NCI-H748 (cell line): ENCODE measurements around the gene FBXL13.
"Not testable (repeated sequence)": the region's sequence is repeated elsewhere in the genome, so short reads cannot be mapped to it uniquely, and the experiment has no call there.

Experiments used
- DNase-seq: peaks from one replicate; lab custom pipeline; 2025; ENCODE audit not compliant: unreplicated experiment; lab: John Stamatoyannopoulos, UW

FBXL13 gene

DNA sequence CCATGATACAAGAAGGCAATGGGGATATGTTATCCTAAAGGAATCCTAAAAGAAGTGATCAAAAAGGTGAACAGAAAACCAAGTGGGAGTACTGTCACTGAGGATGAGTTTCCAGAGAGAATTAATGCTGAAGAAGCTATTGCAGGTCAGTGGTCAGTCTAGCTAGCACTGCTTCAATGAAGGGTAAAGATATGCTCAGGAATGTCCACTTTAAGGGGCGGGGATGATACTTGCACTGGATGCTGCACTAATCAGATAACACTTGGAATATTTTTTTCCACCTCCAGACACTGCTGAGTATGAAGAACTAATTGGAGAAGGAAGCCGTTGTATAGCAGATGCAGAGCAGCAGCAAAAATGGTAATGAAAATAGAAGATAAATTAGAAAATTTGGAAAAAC, 86.5 kb downstream of the FBXL13 start:
- DNase-seq, result no peak

DNA sequence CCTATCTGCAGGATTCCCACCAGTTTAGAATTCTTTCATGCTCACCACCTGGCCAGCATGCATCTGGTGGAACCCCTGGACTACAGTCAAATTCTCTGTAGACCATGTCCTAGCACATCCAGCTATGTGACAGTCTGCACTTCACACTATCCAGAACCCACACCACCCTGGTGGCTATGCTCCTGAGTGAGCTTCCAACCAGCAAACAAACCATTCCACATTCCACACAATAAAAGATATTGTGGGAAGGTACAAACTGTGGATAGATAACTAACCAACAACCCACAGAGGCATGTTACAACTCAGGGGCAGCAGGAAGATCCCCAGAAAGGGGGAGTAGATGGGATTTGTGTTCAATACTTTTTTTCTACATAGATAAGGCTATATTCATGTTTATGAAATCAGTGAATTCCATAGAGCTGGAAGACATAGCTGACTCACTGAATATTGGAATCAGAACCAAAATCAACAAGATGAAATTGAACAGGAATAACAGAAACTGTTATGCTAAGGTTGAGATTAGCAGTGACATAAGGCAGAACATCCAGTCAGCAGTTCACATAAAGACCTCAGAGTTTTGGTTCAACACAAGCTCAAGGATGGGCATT, 89.3 kb downstream of the FBXL13 start:
- DNase-seq, result no peak

DNA sequence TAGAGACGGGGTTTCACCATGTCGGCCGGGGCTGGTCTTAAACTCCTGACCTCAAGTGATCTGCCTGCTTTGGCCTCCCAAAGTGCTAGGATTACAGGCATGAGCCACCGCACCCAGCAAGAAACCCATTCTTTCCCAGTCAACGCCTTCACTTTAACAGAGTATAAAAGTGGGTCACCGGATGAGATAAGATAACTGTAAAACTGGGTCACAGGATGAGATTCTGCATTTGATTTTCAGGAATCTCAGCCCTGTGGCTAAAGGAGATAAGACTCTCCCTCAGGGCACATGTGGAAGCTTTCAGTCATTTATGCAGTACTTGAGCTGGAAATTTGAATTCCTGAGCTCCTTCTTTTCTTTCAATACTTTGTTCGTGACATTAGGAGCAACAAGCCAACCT, 91.0 kb downstream of the FBXL13 start:
- no peak for DNase-seq

DNA sequence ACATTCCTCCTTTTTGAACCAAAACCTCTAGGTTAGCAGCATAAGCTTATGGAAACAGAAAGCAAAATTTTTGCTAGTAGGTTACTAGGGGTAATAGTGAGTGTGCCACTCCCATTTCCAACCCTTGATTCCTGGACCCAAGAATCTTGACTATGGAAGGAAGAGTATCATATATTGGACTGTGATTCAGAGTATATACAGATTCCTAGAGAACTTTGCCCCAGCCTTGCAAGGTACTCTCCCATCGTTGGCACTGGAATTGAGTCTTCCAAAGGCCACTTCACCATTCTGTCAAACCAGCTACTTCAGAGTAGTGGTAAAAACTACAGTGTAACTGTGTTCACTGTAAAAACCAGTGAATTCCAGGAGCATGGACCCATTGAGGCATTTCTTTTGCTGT, 92.4 kb downstream of the FBXL13 start:
- DNase-seq, result no peak

DNA sequence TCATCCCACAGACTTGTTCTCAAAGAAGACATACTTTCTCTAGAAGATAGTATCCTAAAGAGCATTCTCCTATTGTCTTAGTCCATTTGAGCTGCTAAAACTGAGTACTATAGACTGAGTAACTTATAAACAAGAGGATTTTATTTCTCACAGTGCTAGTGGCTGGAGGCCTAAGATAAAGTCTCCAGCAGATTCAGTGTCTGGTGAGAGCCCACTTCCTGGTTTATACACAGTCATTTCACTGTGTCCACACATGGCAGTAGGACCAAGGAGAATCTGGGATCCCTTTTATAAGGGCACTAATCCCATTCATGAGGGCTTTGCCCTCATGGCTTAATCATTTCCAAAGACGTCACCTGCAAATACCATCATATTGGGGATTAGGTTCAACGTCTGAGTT, 93.1 kb downstream of the FBXL13 start:
- no peak for DNase-seq

DNA sequence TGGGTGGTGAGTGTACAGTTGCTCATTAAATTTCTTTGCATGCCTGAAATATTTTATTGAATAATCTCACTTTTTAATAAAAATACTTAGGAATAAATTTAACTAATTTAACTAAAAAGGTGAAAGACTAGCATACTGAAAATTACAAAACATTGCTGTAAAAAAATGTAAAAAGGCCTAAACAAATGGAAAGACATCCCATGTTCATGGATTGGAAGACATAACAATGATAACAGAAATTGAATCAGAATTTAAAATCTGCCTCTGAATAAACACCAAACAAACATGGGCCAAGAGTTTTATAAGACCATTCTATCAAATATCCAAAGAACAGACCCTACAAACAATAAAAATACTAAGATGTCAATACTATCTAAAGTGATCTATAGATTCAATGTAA, 94.9 kb downstream of the FBXL13 start:
- no peak for DNase-seq

DNA sequence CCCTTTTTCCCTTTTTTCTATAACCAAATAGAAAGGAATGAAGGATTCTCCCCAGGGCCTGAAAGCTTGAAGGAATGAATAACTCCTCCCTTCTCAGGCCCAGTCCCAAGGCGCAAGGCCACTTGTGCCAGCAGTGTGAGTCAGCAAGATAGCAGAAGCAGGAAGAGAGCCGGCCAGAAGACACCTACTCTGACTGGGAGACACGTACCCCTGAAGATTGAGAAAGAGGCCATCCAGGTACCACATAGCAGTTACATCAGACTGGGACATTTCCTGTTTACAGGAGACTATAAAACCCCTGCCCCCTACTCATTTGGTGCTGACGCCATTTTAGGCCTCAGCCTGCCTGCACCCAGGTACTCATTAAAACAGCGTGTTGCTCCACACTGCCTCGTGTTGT, 96.3 kb downstream of the FBXL13 start:
- no peak for DNase-seq

DNA sequence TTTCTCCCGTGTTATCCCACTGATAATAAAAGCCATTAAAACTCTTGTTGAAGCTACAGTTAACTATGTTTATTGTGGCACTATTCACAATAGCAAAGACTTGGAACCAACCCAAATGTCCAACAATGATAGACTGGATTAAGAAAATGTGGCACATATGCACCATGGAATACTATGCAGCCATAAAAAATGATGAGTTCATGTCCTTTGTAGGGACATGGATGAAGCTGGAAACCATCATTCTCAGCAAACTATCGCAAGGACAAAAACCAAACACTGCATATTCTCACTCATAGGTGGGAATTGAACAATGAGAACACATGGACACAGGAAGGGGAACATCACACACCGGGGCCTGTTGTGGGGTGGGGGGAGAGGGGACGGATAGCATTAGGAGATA, 97.0 kb downstream of the FBXL13 start:
- not testable (repeated sequence) for DNase-seq

DNA sequence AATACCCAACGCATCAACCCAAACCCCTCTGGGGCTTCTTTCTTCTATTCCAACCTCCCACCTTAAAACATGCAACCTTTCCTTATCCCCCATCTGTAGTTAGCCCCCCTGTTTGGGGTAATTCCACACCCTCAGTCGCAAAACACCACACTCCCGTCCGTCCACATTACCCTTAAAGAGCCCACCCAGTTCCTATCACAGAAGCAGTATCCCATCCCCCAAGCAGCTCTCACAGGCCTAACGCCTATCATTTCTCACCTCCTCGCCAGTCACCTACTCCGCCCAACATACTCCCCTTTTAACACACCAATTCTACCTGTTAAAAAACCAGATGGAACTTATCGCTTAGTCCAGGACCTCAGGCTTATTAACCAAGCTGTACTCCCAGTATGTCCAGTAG, 98.1 kb downstream of the FBXL13 start:
- no peak for DNase-seq

DNA sequence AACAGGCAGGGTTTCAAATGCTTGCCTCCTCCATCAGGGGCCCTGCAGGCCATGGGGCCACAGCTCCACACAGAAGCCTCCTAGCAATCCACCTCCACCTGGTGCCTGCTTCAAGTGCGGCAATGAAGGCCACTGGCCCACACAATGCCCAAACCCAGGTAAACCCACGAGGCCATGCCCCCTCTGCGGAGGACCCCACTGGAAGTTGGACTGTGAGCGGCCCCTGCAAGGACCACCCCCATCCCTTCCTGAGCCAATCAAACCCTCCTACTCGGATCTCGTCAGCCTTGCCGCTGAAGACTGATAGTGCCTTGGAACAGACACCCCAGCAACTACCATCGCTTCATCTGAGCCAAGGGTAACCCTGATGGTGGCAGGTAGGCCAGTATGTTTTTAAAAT, 98.7 kb downstream of the FBXL13 start:
- DNase-seq, result no peak

DNA sequence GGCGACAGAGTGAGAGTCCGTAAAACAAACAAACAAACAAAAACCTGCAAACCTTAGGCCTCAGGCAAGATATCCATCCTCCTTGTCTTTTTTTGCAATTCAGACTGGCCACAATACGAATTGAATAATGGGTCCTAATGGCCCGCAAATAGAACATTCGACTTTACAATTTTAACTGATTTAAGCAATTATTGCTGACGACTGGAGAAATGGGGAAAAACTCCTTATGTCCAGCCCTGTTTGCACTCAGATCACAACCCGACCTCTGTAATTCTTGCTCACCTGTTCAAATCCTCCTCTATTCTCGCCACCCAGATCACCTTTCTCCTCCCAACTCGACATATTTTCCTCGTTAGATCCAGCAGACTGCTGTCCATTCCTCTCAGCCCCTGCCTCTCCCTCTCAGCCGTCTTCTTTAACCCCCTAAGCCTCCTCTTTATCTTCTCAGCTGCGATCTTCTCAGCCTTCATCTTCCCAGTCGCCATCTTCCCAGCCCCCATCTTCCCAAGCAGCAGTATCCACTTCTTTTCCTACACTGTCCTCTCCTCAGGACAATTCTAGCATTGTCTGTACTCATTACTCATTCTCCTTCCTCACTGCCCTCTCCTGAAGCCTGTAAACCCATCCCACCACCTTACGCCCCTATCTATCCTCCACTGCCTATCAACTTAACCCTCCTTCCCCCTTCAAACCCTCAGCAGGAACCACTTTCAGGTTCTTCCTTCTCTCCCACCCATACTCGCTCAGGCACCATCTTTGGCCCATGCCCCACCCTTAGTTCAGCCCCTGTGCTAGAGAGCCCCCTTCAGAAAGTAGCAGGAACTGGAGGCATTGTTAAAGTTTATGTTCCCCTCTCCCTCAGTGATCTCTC, 100.0 kb downstream of the FBXL13 start:
- peak; percentile 3 for DNase-seq

DNA sequence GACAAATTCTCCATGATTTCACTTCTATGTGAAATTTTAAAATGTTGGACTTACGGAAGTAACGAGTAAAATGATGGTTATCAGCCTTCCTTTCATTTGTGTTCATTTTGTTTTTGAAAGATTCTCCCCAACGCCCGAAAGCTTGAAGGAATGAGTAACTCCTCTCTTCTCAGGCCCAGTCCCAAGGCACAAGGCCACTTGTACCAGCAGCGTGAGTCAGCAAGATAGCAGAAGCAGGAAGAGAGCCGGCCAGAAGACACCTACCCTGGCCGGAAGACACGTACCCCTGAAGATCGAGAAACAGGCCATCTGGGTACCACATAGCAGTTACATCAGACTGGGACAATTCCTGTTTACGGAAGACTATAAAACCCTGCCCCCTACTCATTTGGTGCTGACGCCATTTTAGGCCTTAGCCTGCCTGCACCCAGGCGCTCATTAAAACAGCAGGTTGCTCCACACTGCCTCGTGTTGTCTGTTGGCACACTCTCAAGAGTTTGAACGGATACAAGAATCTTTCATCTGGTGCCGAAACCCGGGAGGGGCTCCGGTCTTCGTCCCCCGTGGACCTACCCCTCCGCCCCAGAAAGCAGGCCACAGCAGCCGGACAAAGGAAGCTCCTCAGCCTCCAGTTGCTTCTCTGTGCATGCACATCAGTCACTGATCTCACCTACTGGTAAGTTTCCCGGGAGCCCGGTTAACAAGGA, 101.3 kb downstream of the FBXL13 start:
- no peak for DNase-seq

DNA sequence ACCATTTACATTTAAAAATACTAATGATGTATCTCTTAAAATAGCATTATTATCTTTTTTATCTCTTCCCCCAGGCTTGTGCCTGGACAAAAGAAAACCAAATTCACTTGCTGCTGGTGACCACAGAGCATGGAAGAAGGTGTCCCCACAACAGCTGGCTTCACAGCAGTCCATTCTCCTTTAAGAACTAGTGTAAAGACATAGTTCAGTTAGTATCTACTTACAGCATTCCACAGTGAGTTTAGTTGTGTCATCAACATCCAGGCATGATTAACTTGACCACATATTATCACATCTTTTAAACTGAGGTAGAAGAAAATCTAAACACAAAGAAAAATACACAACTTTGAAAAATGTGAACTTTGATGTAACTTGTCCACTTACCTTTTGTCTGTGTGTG, 106.8 kb downstream of the FBXL13 start:
- DNase-seq, result no peak

DNA sequence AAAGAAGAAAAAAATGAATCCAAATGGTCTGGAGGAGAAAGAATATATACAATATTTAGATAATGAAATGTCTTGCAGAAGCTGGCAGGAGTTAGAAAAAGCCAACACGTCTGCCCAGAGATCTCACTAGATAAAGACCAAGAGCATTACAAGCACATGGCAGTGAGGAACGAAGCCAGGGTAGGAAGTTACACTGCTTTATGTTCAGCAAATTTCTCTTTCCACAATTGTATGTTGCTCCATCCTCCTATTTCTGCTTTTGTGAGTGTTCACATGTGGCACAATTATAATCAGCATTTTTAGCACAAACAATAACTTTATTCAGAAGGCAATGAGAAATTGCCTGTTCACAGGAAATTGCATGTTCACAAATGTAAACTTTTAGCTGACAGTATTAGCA, 108.1 kb downstream of the FBXL13 start:
- DNase-seq, result no peak

DNA sequence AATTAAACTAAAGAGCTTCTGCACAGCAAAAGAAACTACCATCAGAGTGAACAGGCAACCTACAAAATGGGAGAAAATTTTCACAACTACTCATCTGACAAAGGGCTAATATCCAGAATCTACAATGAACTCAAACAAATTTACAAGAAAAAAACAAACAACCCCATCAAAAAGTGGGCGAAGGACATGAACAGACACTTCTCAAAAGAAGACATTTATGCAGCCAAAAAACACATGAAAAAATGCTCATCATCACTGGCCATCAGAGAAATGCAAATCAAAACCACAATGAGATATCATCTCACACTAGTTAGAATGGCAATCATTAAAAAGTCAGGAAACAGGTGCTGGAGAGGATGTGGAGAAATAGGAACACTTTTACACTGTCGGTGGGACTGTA, 112.6 kb downstream of the FBXL13 start:
- DNase-seq, result not testable (repeated sequence)

DNA sequence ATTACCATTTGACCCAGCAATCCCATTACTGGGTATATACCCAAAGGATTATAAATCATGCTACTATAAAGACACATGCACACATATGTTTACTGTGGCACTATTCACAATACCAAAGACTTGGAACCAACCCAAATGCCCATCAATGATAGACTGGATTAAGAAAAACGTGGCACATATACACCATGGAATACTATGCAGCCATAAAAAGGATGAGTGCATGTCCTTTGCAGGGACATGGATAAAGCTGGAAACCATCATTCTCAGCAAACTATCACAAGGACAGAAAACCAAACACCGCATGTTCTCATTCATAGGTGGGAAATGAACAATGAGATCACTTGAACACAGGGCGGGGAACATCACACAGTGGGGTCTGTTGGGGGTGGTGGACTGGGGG, 116.6 kb downstream of the FBXL13 start:
- not testable (repeated sequence) for DNase-seq

DNA sequence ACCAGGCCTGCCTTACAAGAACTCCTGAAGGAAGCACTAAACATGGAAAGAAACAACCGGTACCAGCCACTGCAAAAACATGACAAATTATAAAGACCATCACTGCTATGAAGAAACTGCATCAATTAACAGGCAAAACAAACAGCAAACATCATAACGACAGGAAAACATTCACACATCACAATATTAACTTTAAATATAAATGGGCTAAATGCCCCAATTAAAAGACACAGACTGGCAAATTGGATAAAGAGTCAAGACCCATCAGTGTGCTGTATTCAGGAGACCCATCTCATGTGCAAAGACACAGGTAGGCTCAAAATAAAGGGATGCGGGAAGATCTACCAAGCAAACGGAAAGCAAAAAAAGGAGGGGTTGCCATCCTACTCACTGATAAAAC, 120.2 kb downstream of the FBXL13 start:
- DNase-seq, result not testable (repeated sequence)

DNA sequence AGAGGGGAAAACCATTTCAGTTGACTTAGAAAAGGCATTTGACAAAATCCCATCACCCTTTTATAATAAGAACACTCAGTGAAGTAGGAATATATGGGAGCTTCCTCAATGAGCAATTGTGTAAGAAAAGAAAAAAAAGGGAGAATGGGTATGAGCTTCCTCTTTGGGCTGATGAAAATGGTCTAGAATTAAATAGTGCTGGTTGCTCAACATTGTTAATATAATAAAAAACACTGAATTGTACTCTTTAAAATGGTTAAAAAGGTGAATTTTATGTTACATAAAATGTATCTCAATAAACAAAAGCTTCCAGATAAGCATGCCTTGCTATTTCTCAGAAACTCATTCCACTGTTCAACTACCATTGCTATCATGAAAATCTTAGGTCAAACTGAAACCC, 121.2 kb downstream of the FBXL13 start:
- no peak for DNase-seq

DNA sequence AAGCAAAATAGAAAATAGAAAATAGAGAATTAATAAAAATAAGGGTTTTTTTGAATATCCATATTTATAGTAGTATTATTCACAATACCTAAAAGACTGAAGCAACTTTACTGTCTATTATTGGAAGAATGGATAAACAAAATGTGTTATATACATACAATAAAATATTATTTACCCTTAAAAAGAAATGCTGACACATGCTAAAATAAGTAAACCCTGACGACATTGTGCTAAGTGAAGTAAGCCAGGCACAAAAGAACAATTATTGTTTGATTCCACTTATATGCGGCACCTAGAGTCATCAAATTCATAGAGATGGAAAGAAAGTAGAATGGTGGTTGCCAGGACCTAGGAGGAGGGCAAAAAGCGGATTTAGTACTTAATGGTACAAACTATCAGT, 122.8 kb downstream of the FBXL13 start:
- no peak for DNase-seq

DNA sequence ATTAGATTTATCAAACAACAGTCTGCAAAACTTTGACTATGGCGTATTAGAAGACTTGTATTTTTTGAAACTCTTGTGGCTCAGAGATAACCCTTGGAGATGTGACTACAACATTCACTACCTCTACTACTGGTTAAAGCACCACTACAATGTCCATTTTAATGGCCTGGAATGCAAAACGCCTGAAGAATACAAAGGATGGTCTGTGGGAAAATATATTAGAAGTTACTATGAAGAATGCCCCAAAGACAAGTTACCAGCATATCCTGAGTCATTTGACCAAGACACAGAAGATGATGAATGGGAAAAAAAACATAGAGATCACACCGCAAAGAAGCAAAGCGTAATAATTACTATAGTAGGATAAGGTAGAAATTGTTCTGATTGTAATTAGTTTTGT, 130.4 kb downstream of the FBXL13 start:
- DNase-seq, result no peak

DNA sequence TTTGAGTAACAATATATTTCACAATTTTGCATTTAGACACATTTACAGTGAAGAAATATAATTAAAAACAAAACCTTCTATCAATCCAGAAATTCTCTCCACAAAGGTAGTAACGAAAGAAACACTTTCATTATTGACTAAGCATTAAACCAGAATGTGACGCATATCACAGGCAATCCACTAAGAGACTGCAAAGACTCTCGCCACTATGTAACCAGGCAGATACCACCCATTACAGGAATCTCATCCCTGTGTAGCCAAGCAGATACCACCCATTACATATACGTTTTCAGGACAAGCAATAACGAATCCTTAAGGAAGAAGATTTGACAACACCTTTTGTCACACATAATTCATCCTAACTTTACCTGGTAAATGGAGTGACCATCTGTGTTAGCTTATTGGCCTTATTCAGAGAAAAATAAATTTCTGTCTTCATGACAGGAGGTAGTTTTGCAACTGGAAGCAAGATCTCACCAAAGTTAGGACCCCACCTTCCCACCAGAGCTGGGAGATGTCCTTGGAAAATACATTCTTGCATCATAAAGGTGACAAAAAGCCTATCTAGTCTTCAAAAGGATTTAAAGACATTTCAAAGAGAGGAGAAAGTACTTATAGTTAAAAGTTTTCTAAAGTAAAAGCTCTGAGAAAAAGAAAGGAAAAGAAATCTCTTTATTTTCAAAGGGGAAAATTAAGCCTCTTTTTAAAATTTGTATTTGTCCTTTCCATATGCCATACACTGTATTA, 131.0 kb downstream of the FBXL13 start:
- no peak for DNase-seq
